ENCODE measurements around the gene LINC01488.

LINC01488 gene

DNA sequence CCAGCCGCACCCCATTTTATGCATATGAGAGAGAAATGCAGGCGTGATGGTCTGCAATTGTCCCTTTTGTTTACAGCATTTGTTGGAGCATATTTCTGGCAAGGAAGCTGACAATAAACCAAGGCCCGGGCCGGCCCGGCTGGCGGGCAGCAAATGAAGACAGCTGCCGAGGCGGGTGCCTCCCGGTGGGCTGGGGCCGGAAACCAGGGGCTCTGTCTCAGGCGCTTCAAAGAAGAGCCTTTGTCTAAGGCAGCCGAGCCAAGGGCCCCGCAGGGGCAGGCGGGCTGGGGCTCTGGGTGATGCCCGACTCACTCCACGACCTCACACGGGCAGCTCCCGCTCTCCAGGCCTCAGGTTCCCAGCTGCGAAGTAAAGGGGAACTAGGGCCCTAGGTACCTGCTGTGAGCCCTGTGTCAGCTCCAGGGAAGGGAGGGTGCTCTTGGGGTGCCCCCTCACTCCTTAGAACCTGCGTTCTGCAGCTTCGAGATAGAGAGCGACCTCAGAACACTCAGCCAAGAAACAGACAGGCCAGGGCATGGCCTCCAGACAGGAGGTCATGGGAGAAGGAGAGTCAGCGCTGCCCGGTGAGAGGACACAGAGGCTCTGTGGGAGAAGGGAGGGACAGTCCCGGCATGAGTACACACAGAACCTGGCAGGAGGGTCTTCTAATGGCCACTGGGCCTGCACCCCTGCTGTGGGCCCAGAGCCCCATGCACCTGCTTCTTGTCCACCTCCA, 2.4 kb downstream of the LINC01488 start:
- FAIRE-seq (no peak), DNase-seq (ENCODE audit: insufficient read length, low spot score) (no peak)
- no peak for TF ChIP-seq TAF1 (IDR thresholded peaks at IDR 0.05; ENCODE audit: low read depth, low read length)
- TF ChIP-seq POLR2AphosphoS5 (IDR thresholded peaks at IDR 0.05; ENCODE audit: low read depth, low read length): no peak
- TF ChIP-seq POLR2A (IDR thresholded peaks at IDR 0.05; ENCODE audit: low read depth, low read length): no peak
- no peak for TF ChIP-seq PAX5 (IDR thresholded peaks at IDR 0.05; ENCODE audit: insufficient read depth, low read length, severe bottlenecking)

DNA sequence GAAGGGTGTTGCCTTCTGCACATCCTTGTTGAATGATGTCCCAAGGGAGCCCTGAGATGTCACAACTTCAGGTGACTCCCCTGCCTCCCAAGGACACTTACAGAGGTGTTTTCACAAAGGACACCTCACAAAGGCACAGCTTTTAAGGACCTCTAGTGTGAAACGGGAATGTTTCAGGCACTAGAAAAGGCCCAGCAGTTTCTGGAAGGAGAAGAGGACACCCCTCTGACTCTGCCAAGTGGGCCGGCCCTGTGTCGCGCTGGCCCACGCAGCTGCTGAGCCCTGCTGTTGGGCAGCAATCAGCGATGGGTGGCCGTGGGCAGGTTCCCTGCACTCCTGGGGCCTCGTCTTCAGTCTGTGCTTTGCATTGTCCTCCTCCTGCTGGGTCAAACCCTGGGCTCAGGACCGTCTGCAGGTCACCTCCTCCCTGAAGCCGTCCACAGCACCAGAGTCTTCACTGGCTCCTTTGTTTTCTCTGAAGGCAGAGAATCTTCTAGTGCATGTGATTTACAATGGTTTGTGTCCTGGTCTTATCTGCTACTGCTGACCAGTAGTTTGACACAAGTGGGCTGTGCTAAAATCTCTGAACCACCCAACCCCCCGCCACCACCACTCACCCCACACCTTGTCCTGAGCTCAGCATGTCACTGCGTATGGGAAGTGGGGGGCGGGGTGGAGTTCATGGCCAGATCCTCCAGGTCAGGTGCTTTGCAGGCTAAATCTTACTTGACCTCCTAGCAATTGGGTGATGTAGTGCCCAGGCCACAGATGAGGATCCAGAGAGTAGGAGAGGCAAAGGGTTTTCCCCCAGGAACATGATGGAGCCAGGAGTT, 3.2 kb downstream of the LINC01488 start:
- no peak for FAIRE-seq

DNA sequence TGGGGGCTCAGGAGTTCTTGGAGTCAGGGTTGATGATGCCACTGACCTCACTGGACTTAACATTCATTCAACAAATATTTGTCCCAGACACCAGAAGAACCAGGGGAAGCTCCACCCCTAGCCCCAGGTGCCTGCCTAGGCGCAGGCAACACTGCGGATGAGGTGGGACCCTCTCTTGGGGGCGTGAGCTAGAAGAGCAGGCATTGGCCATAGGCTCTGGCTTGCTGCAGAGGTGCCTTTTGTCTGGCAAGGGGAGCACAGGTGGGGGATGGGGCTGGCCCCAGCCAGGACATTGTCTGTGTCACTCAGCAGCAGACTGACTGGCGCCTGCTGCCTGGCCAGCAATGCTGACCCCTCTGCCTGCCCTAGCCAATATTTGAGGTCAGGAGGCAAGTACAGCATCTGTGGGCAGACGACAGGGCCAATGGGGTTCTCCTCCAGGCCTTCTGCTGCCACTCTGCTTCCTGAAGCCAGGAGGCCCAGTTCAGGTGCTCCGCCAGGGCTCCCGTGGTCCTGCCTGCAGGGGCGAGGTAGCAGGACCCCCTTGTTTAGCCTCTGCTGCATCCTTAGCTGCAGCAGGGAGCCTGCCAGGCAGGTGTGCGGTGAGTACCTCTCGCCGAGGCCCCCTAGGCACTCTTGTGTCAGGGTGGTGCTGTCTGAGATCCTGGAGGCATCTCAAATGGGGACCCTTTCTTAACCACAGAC, 4.0 kb downstream of the LINC01488 start:
- FAIRE-seq: no peak

More for the DNA sequence above, 3.2 kb downstream of the LINC01488 start:
- no peak for TF ChIP-seq SPI1 (IDR thresholded peaks at IDR 0.05; ENCODE audit: low read depth, low read length)
- no peak for TF ChIP-seq TAF1 (IDR thresholded peaks at IDR 0.05; ENCODE audit: low read depth, low read length)
- no peak for TF ChIP-seq POLR2A (IDR thresholded peaks at IDR 0.05; ENCODE audit: low read depth, low read length)
- no peak for TF ChIP-seq PAX5 (IDR thresholded peaks at IDR 0.05; ENCODE audit: insufficient read depth, low read length, severe bottlenecking)
- no peak for TF ChIP-seq POLR2AphosphoS5 (IDR thresholded peaks at IDR 0.05; ENCODE audit: low read depth, low read length)
- no peak for TF ChIP-seq POU2F2 (IDR thresholded peaks at IDR 0.05; ENCODE audit: low read depth, low read length)
- no peak for DNase-seq (ENCODE audit: insufficient read length, low spot score)

DNA sequence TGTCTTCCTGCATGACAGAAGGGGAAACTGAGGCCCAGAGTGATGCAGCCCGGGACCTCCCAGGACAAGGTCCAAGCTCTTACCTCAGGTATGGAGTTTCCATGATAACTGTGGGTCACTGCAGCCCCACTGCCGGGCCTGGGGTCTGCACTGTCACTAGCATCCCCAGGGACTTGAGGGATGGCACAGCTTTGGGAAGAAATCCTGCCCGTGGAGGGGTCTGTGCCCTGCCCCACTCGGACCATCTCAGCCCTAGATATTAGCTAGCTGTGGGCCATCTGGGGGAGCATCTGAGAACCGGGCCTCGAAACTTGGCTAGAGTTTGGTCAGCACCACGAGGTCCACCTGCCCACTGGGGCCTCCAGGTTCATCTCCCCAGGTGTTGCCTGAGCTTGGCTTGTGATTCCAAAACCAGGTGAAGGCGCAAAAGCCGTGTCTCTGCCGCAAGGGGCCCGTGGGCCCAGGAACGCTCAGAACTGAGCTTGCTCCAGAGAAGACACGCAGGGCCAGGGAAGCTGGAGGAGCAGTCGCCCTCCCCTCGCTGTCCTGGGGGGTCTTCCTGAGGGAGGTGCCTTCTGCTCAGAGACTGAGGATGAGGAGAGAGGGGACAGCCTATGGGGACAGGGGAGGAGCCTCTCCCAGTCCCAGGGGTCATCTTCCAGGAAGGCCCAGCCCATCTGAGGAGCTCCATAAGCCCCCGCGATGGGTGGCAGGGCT, 4.8 kb downstream of the LINC01488 start:
- FAIRE-seq (no peak), DNase-seq (ENCODE audit: insufficient read length, low spot score) (no peak)
- TF ChIP-seq SPI1 (IDR thresholded peaks at IDR 0.05; ENCODE audit: low read depth, low read length) (no peak), PAX5 (IDR thresholded peaks at IDR 0.05; ENCODE audit: insufficient read depth, low read length, severe bottlenecking) (no peak), POLR2A (IDR thresholded peaks at IDR 0.05; ENCODE audit: low read depth, low read length) (no peak), POU2F2 (IDR thresholded peaks at IDR 0.05; ENCODE audit: low read depth, low read length) (no peak), TAF1 (IDR thresholded peaks at IDR 0.05; ENCODE audit: low read depth, low read length) (no peak), POLR2AphosphoS5 (IDR thresholded peaks at IDR 0.05; ENCODE audit: low read depth, low read length) (no peak)

More for the DNA sequence above, 4.0 kb downstream of the LINC01488 start:
- DNase-seq (ENCODE audit: insufficient read length, low spot score): no peak
- no peak for TF ChIP-seq POU2F2 (IDR thresholded peaks at IDR 0.05; ENCODE audit: low read depth, low read length)
- TF ChIP-seq POLR2A (IDR thresholded peaks at IDR 0.05; ENCODE audit: low read depth, low read length): no peak
- no peak for TF ChIP-seq SPI1 (IDR thresholded peaks at IDR 0.05; ENCODE audit: low read depth, low read length)
- no peak for TF ChIP-seq TAF1 (IDR thresholded peaks at IDR 0.05; ENCODE audit: low read depth, low read length)
- TF ChIP-seq PAX5 (IDR thresholded peaks at IDR 0.05; ENCODE audit: insufficient read depth, low read length, severe bottlenecking): no peak
- no peak for TF ChIP-seq POLR2AphosphoS5 (IDR thresholded peaks at IDR 0.05; ENCODE audit: low read depth, low read length)

DNA sequence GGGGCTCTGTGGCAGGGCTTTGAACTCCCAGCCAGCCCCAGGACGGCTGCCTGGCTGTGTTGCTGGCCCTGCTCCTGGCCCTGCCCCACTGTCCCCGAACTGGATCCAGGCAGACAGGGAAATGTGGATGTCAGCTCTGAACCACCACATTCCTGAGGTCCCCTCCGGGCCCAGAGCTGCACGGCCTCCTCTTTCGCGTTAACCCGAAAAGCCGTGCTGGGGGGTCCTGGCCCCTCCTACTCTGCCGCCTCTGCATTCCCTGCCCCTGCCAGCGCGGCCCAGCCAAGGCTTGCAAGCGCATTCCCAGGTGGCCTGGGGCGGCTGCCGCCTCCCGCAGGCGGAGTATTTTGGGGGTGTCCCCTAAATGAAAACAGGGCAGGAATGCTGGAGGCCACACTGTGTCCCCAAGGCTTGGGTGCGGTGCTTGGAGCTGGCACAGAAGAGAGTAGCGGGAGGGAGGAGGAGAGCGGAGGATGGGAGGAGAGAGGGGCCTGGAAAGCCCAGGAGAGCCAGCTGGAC, 5.4 kb downstream of the LINC01488 start:
- FAIRE-seq (no peak), DNase-seq (ENCODE audit: insufficient read length, low spot score) (no peak)

DNA sequence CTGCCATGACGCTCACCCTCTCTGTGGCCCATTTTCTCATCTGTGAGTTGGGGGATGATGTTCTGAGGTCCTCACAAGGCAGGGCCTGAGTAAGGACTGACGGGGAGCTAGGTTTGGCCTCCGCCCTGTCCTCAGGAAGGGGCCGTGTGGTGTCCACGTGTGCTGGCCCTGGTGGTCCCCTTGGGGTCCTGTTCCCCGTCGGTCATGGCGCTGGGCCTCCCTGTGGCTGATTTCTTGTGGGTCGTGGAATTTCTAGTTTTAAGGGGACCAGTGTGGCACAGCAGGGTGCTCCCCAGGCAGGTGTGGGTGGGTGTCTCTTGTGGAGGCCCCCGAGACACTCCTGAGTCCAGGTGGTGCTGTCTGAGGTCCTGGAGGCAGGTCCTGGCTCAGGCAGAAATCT, 5.9 kb downstream of the LINC01488 start:
- TF ChIP-seq SPI1 (IDR thresholded peaks at IDR 0.05; ENCODE audit: low read depth, low read length): no peak
- DNase-seq (ENCODE audit: insufficient read length, low spot score): no peak
- no peak for FAIRE-seq

More for the DNA sequence above, 5.4 kb downstream of the LINC01488 start:
- TF ChIP-seq POLR2AphosphoS5 (IDR thresholded peaks at IDR 0.05; ENCODE audit: low read depth, low read length) (no peak), PAX5 (IDR thresholded peaks at IDR 0.05; ENCODE audit: insufficient read depth, low read length, severe bottlenecking) (no peak), SPI1 (IDR thresholded peaks at IDR 0.05; ENCODE audit: low read depth, low read length) (no peak), TAF1 (IDR thresholded peaks at IDR 0.05; ENCODE audit: low read depth, low read length) (no peak), POU2F2 (IDR thresholded peaks at IDR 0.05; ENCODE audit: low read depth, low read length) (no peak), POLR2A (IDR thresholded peaks at IDR 0.05; ENCODE audit: low read depth, low read length) (no peak)

DNA sequence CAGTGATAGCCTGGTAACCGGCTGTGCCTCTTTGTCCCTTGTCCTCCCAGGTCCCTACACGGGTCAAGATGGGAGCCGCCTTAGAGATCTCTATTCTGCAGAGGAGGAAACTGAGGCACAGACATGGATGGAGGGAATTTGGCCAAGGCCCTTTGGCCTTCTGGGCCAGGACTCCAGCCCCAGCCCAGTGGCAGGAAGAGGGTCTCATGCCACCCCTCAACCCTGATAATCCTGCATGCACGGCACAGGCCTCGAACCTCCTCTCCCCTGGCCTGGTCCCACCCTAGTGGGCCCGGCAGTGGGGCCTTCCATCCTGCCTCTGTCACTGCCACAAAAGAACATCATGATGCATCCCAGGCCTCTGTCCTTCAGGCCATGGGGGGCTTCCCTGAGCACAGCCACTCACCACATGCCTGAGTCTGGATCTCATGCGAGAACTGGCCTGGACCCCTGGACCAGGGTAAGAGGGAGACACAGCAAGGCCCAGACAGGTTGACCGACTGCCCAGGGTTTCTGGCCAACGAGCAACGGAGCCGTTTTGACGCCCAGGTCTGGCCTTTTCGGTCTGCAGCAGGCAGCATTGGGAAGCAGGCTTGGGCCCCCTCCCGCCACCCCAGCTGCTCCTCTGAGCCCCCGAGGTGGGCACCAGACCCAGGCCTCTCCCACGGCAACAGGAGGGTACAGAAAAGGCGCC, 6.5 kb downstream of the LINC01488 start:
- no peak for TF ChIP-seq PAX5 (IDR thresholded peaks at IDR 0.05; ENCODE audit: insufficient read depth, low read length, severe bottlenecking)
- no peak for FAIRE-seq
- DNase-seq (ENCODE audit: insufficient read length, low spot score): no peak

DNA sequence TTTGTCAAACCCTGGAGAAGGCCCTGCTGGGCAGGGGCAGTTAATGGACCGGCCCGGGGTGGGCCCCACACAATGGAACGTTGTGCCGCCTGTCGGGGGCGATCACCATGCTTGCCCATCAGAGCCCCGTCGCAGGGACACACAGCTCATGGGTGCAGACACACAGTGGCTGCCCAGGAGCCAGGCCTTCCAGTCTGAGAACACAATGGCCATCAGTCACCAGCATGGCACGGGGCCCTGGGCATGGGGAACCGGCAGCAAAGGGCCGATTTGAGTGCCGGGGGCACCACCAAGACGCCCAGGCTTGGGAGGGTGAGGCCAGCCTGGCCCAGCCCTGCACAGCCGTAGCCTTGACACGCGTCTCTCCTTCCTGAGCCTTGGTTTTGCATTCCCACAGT, 7.1 kb downstream of the LINC01488 start:
- TF ChIP-seq POLR2A (IDR thresholded peaks at IDR 0.05; ENCODE audit: low read depth, low read length): no peak
- TF ChIP-seq SPI1 (IDR thresholded peaks at IDR 0.05; ENCODE audit: low read depth, low read length): no peak
- TF ChIP-seq POLR2AphosphoS5 (IDR thresholded peaks at IDR 0.05; ENCODE audit: low read depth, low read length): no peak
- TF ChIP-seq POU2F2 (IDR thresholded peaks at IDR 0.05; ENCODE audit: low read depth, low read length): no peak
- no peak for TF ChIP-seq TAF1 (IDR thresholded peaks at IDR 0.05; ENCODE audit: low read depth, low read length)
- TF ChIP-seq PAX5 (IDR thresholded peaks at IDR 0.05; ENCODE audit: insufficient read depth, low read length, severe bottlenecking): no peak
- FAIRE-seq (no peak), DNase-seq (ENCODE audit: insufficient read length, low spot score) (no peak)

Data from GM12891 (cell line).